IMR-90 (cell line): ENCODE data around the gene NPRL2. TPM values are rescaled to one million over a fixed set of nuclear protein-coding genes. Genes with fewer than 3 reads are reported as not detected.

Source experiments
- ATAC-seq: fragments of 200-7000 bp; cut with Tn5 transposase; 2 replicates; pipeline ENCODE4 v1.9.1; 2020; ENCODE audit warnings: low read depth, mild to moderate bottlenecking, moderate library complexity
- BruUV-seq: library from RNA; stranded (reverse); fragments of 400-500 nt; replicated peaks from 2 replicates; lab custom pipeline; 2021; lab: Mats Ljungman, UMichigan
- CTCF ChIA-PET: fragments of 300-600 bp; formaldehyde crosslinking; extraction: SDS; loops from one replicate; lab custom pipeline; 2021; ENCODE audit warnings: antibody characterized with exemption; lab: Yijun Ruan, JAX
- POLR2A ChIA-PET: fragments of 300-600 bp; sonication (Branson Sonifier 250); formaldehyde crosslinking; loops from one replicate; lab custom pipeline; 2022; ENCODE audit warnings: antibody characterized with exemption; ENCODE audit not compliant: unreplicated experiment; lab: Charles Lee
- DNase-seq: peaks from one replicate; pipeline ENCODE4 v3.0.0; 2013
- H2AFZ ChIP-seq: replicated peaks from 2 replicates; pipeline ENCODE3; 2013; ENCODE audit warnings: low read length, mild to moderate bottlenecking; ENCODE audit not compliant: poor library complexity
- H2AK5ac ChIP-seq: 2 replicates; pipeline ENCODE4 v1.6.1; 2013; ENCODE audit warnings: low read depth, low read length, inconsistent platforms
- H2AK9ac ChIP-seq: replicated peaks from 2 replicates; pipeline ENCODE3; 2013; ENCODE audit warnings: mild to moderate bottlenecking, low read depth, low read length, moderate library complexity; ENCODE audit not compliant: poor library complexity
- H2BK120ac ChIP-seq: 2 replicates; pipeline ENCODE4 v1.6.1; 2013; ENCODE audit warnings: low read depth, low read length, inconsistent platforms
- H2BK15ac ChIP-seq: 3 replicates; pipeline ENCODE4 v1.6.1; 2013; ENCODE audit warnings: low read depth, low read length, inconsistent platforms
- H2BK20ac ChIP-seq: 2 replicates; pipeline ENCODE4 v1.6.1; 2013; ENCODE audit warnings: low read depth, mild to moderate bottlenecking, inconsistent platforms, low read length, moderate library complexity
- H2BK5ac ChIP-seq: 2 replicates; pipeline ENCODE4 v1.6.1; 2013; ENCODE audit warnings: mild to moderate bottlenecking, low read depth, low read length, inconsistent platforms; ENCODE audit not compliant: poor library complexity, severe bottlenecking
- H3K14ac ChIP-seq: replicated peaks from 2 replicates; pipeline ENCODE4 v1.6.1; 2013; ENCODE audit warnings: low read depth, low read length, inconsistent platforms
- H3K18ac ChIP-seq: 2 replicates; pipeline ENCODE4 v1.6.1; 2013; ENCODE audit warnings: low read depth, low read length, control low read depth
- H3K23ac ChIP-seq: 2 replicates; pipeline ENCODE4 v1.6.1; 2013; ENCODE audit warnings: low read depth, low read length, inconsistent platforms
- H3K27ac ChIP-seq: 2 replicates; pipeline ENCODE4 v1.5.1; 2013; ENCODE audit warnings: mild to moderate bottlenecking, control low read depth, low read length; ENCODE audit not compliant: insufficient read depth
- H3K27me3 ChIP-seq: 2 replicates; pipeline ENCODE4 v1.6.1; 2013; ENCODE audit warnings: low read length; ENCODE audit not compliant: control insufficient read depth, insufficient read depth
- H3K36me3 ChIP-seq: 2 replicates; pipeline ENCODE4 v1.6.1; 2013; ENCODE audit warnings: low read length, mixed read lengths; ENCODE audit not compliant: control insufficient read depth, insufficient read depth
- H3K4ac ChIP-seq: 2 replicates; pipeline ENCODE4 v1.6.1; 2013; ENCODE audit warnings: low read depth, low read length, inconsistent platforms
- H3K4me1 ChIP-seq: 2 replicates; pipeline ENCODE4 v1.6.1; 2013; ENCODE audit warnings: low read length, mixed read lengths; ENCODE audit not compliant: control insufficient read depth, insufficient read depth
- H3K4me2 ChIP-seq: 2 replicates; pipeline ENCODE4 v1.6.1; 2013; ENCODE audit warnings: low read depth, mild to moderate bottlenecking, control low read depth, low read length, moderate library complexity
- H3K4me3 ChIP-seq: 2 replicates; pipeline ENCODE4 v1.5.1; 2013; ENCODE audit warnings: low read depth, mild to moderate bottlenecking, control low read depth, low read length, moderate library complexity; ENCODE audit not compliant: insufficient read depth
- H3K56ac ChIP-seq: 2 replicates; pipeline ENCODE4 v1.6.1; 2013; ENCODE audit warnings: low read length, inconsistent platforms; ENCODE audit not compliant: insufficient read depth; ENCODE audit errors: extremely low read depth
- H3K79me1 ChIP-seq, 2 experiments: 2 replicates each; pipeline ENCODE4 v1.6.1; 2013; ENCODE audit warnings: low read length in 2 of 2, inconsistent platforms in 1 of 2, low read depth in 1 of 2
- H3K9ac ChIP-seq: 2 replicates; pipeline ENCODE4 v1.6.1; 2013; ENCODE audit warnings: low read depth, low read length, control low read depth
- H3K9me1 ChIP-seq: 2 replicates; pipeline ENCODE4 v1.6.1; 2013; ENCODE audit warnings: low read length, inconsistent platforms; ENCODE audit not compliant: insufficient read depth
- H3K9me3 ChIP-seq: 2 replicates; pipeline ENCODE4 v1.6.1; 2013; ENCODE audit warnings: low read length; ENCODE audit not compliant: control insufficient read depth, insufficient read depth
- H4K20me1 ChIP-seq: 2 replicates; pipeline ENCODE4 v1.6.1; 2013; ENCODE audit warnings: low read length, inconsistent platforms; ENCODE audit not compliant: insufficient read depth
- H4K5ac ChIP-seq: 2 replicates; pipeline ENCODE4 v1.6.1; 2013; ENCODE audit warnings: mild to moderate bottlenecking, low read depth, low read length, control low read depth
- H4K8ac ChIP-seq, 2 experiments: 2 replicates each; pipeline ENCODE4 v1.6.1; 2013; ENCODE audit warnings: low read depth in 2 of 2, low read length in 2 of 2, control low read depth in 1 of 2, inconsistent platforms in 1 of 2
- H4K91ac ChIP-seq: 2 replicates; pipeline ENCODE4 v1.6.1; 2013; ENCODE audit warnings: low read depth, low read length, inconsistent platforms; ENCODE audit not compliant: insufficient read depth
- BHLHE40 ChIP-seq: fragments of 150-350 bp; IDR thresholded peaks from 2 replicates; pipeline ENCODE4 v1.6.1; 2016; ENCODE audit warnings: mild to moderate bottlenecking, low read depth, low read length
- CEBPB ChIP-seq: IDR thresholded peaks from 2 replicates; pipeline ENCODE4 v1.6.1; 2012; ENCODE audit warnings: low read depth, low read length, improper control_type of control experiment
- CHD1 ChIP-seq: IDR thresholded peaks from 2 replicates; pipeline ENCODE4 v1.6.1; 2012; ENCODE audit warnings: low read depth, low read length, improper control_type of control experiment
- ELK1 ChIP-seq: fragments of 150-350 bp; IDR thresholded peaks from 2 replicates; pipeline ENCODE4 v1.6.1; 2016; ENCODE audit warnings: low read depth, mild to moderate bottlenecking, low read length, moderate library complexity, borderline replicate concordance
- FOS ChIP-seq: fragments of 150-350 bp; IDR thresholded peaks from 2 replicates; pipeline ENCODE4 v1.6.1; 2016; ENCODE audit warnings: low read depth, low read length
- MAFK ChIP-seq: IDR thresholded peaks from 2 replicates; pipeline ENCODE4 v1.6.1; 2012; ENCODE audit warnings: low read depth, low read length, improper control_type of control experiment
- MAZ ChIP-seq: IDR thresholded peaks from 2 replicates; pipeline ENCODE4 v1.6.1; 2012; ENCODE audit warnings: low read depth, mild to moderate bottlenecking, low read length, improper control_type of control experiment, moderate library complexity, borderline replicate concordance
- MXI1 ChIP-seq: IDR thresholded peaks from 2 replicates; pipeline ENCODE4 v1.6.1; 2012; ENCODE audit warnings: low read depth, mild to moderate bottlenecking, low read length, moderate library complexity, borderline replicate concordance
- NFE2L2 ChIP-seq: fragments of 150-350 bp; IDR thresholded peaks from 2 replicates; pipeline ENCODE4 v1.6.1; 2016; ENCODE audit warnings: low read depth, mild to moderate bottlenecking, low read length
- POLR2A ChIP-seq: IDR thresholded peaks from 2 replicates; pipeline ENCODE4 v1.6.1; 2012; ENCODE audit warnings: mild to moderate bottlenecking, low read depth, low read length
- RAD21 ChIP-seq: IDR thresholded peaks from 2 replicates; pipeline ENCODE4 v1.6.1; 2012; ENCODE audit warnings: low read length, improper control_type of control experiment
- RCOR1 ChIP-seq: IDR thresholded peaks from 2 replicates; pipeline ENCODE4 v1.6.1; 2012; ENCODE audit warnings: mild to moderate bottlenecking, low read length, improper control_type of control experiment; ENCODE audit not compliant: insufficient replicate concordance
- RFX5 ChIP-seq: IDR thresholded peaks from 2 replicates; pipeline ENCODE4 v1.8.0; 2012; ENCODE audit warnings: low read depth, mild to moderate bottlenecking, low read length, moderate library complexity
- SMC3 ChIP-seq: fragments of 150-350 bp; IDR thresholded peaks from 2 replicates; pipeline ENCODE4 v1.6.1; 2016; ENCODE audit warnings: low read depth, mild to moderate bottlenecking, antibody characterized with exemption, low read length, moderate library complexity
- USF2 ChIP-seq: fragments of 150-350 bp; IDR thresholded peaks from 2 replicates; pipeline ENCODE4 v1.6.1; 2017; ENCODE audit warnings: mild to moderate bottlenecking, antibody characterized with exemption, low read length, low read depth
- WGBS, 2 experiments: methylation state at CpG; one replicate each; pipeline versions ENCODE4 v1.1.5 to v1.1.7; 2013; ENCODE audit warnings: missing lambda C conversion rate in 2 of 2; ENCODE audit not compliant: insufficient read length in 1 of 2; ENCODE audit errors: extremely low coverage in 2 of 2; 5-methylcytosine and 5-hydroxymethylcytosine counted together
- dilution Hi-C: fragments of 300-500 bp; cut with HindIII; formaldehyde crosslinking; loops from one replicate; pipeline ENCODE4 v1.14.3; 2018; ENCODE audit warnings: low sequenced_read_pairs; ENCODE audit not compliant: unreplicated experiment
- in situ Hi-C: fragments of 300-500 bp; cut with MboI; formaldehyde crosslinking; loops from 3 replicates; pipeline ENCODE4 v1.14.3; 2019; ENCODE audit warnings: low sequenced_read_pairs, inconsistent platforms, mixed read lengths
- intact Hi-C: fragments of 100-400 bp; cut with micrococcal nuclease; formaldehyde crosslinking; loops from 2 replicates; pipeline ENCODE4 v1.10.0; 2022
- polyA plus RNA-seq, 3 experiments: library from polyadenylated mRNA; depleted of rRNA; stranded (reverse); fragments of >200 nt; gene quantifications; 2 replicates each; pipeline ENCODE4 v1.2.3, GENCODE V29; 2012; ENCODE audit warnings: low replicate concordance in 1 of 3
- total RNA-seq: library from RNA; depleted of rRNA; stranded (reverse); fragments of >200 nt; gene quantifications from 2 replicates; pipeline ENCODE4 v1.2.3, GENCODE V29; 2012
- TF ChIP-seq, protein P1 (sequence below): conservative IDR thresholded peaks from 2 replicates; pipeline ENCODE4 v1.5.1; 2012; ENCODE audit warnings: mild to moderate bottlenecking, low read depth, low read length, improper control_type of control experiment

Gene NPRL2
- total and polyA plus RNA-seq, 2 of the 4 experiments (the other 2 are of a cell fraction) = 38.3 to 38.7 TPM

DNA sequence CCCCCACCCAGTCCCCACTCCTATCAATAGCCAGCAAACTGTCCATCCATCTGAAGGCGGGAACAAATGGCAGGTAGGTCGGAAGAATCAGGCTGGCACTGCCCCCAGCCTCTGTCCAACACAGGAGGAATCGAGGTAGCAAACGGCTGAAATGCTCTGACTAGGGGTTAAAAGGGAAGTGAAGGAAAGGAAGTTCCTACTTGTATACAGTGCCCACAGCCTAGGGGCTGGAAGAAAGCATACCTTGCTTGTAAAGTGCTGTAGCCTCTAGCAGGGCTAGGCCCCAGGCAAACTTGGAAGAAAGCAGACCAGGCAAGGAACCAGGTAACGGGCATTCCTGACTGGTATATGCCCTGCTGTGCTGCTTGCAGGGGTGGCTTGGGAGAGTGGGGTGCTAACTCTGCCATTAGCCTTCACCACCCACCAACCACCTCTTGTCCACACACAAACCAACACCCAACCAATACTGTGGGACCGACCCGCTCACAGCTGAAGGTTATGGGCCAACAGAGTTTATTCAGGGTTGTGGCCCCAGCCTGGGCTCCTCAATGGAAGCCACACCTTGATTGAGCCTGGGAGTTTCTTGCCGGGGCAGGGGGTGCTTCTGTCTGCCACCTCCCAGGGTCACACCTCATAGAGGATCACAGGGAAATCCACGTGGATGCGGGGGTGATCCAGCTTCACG lies 24.9 kb downstream of the NPRL2 start:
- H3K27ac ChIP-seq = no peak overlapping the region
- no peak overlapping the region for H2BK20ac ChIP-seq
- H3K23ac ChIP-seq = no peak overlapping the region
- no peak overlapping the region for H3K4me2 ChIP-seq
- 80% methylated on average over 1 of the region's 11 CpGs; no CpG with 5 or more reads in 1 of the 2 experiments for WGBS, 2 experiments
- in situ Hi-C loops (loop anchor here (25.0 kb wide), 3 partner anchors 1062 to 1837 kb away; partner anchors contain the start of genes ABHD14B, GPR62, MANF and PCBP4), dilution Hi-C loops (no loop called here), intact Hi-C loops (no loop called here)
- BruUV-seq = no TSS peak
- no peak overlapping the region for H2AK9ac ChIP-seq
- H4K91ac ChIP-seq = no peak overlapping the region
- H3K4ac ChIP-seq = no peak overlapping the region
- H3K27me3 ChIP-seq = no peaks in the 10 kb centered on the region
- no peak overlapping the region for H2BK5ac ChIP-seq
- H3K4me1 ChIP-seq = peaks cover 16% of the 10 kb centered on the region
- no peak for ATAC-seq
- POLR2A ChIA-PET = no interaction called here
- H3K4me3 ChIP-seq = no peak overlapping the region
- peaks cover 20 to 36% of the 10 kb centered on the region in 2 experiments; a peak in 3 of 4 replicates for H3K79me1 ChIP-seq
- CTCF ChIA-PET = no interaction called here
- peaks cover 7% of the 10 kb centered on the region for H4K20me1 ChIP-seq
- H3K36me3 ChIP-seq = peaks cover 17% of the 10 kb centered on the region
- H2BK120ac ChIP-seq = no peak overlapping the region
- H2AK5ac ChIP-seq = no peak overlapping the region
- no peak overlapping the region for H3K14ac ChIP-seq
- TF ChIP-seq ELK1 (no peak), POLR2A (no peak), RCOR1 (no peak), FOS (no peak), MAFK (no peak), SMC3 (no peak), BHLHE40 (no peak), MXI1 (no peak), CEBPB (no peak), RFX5 (no peak), USF2 (no peak), NFE2L2 (no peak), RAD21 (no peak), MAZ (no peak), CHD1 (no peak)
- TF ChIP-seq, protein P1, sequence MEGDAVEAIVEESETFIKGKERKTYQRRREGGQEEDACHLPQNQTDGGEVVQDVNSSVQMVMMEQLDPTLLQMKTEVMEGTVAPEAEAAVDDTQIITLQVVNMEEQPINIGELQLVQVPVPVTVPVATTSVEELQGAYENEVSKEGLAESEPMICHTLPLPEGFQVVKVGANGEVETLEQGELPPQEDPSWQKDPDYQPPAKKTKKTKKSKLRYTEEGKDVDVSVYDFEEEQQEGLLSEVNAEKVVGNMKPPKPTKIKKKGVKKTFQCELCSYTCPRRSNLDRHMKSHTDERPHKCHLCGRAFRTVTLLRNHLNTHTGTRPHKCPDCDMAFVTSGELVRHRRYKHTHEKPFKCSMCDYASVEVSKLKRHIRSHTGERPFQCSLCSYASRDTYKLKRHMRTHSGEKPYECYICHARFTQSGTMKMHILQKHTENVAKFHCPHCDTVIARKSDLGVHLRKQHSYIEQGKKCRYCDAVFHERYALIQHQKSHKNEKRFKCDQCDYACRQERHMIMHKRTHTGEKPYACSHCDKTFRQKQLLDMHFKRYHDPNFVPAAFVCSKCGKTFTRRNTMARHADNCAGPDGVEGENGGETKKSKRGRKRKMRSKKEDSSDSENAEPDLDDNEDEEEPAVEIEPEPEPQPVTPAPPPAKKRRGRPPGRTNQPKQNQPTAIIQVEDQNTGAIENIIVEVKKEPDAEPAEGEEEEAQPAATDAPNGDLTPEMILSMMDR = no peak
- no peaks in the 10 kb centered on the region for H3K9me3 ChIP-seq
- H3K18ac ChIP-seq = no peak overlapping the region
- H3K56ac ChIP-seq = no peak overlapping the region
- H3K9me1 ChIP-seq = no peaks in the 10 kb centered on the region
- no peak overlapping the region for H2AFZ ChIP-seq
- no peak overlapping the region for H4K8ac ChIP-seq
- no peak overlapping the region for H2BK15ac ChIP-seq
- no peak for DNase-seq
- no peak overlapping the region for H4K5ac ChIP-seq
- no peak overlapping the region for H3K9ac ChIP-seq
